ENCODE results near the gene ZRANB3.
"Not testable (repeated sequence)": the region's sequence is repeated elsewhere in the genome, so short reads cannot be mapped to it uniquely, and the experiment has no call there.

Gene ZRANB3

DNA sequence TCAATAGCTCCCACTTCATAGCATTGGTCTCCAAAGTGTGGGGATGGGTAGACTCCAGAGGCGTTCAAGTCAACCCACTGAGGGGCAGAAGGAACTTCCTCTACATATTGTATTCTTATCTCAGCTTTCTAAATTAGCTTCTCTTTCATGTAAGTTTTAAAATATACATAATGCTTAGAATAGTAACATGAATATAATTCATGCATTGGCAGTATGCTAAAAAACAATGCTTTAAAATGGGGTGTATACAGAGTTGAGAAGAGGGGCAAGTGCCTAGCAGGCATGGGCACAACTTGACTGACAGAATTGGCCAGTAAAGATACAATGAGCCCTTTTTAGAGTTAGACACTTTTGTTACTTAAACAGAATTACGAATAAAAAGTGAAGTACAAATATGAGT, 212.2 kb downstream of the ZRANB3 start:
- FAIRE-seq = no peak

DNA sequence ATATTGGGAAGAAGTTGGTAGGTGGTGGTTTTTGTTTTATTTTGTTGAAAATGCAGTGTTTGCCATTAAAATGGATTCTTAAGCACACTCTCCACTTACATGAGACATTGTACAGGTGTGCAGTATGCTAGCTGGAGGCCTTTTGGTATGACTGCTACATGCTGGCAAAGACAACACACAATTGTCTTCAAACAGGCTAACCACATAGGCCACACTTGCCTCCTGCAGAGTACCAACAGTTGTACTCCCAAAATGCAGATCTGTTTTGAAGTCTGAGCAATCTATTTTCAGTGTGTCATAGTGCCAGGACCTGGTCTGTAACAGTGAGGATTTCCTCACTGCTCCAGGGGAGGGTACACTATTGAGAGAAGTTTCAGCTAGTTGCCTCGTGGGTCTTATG, 213.6 kb downstream of the ZRANB3 start:
- no peak for FAIRE-seq

DNA sequence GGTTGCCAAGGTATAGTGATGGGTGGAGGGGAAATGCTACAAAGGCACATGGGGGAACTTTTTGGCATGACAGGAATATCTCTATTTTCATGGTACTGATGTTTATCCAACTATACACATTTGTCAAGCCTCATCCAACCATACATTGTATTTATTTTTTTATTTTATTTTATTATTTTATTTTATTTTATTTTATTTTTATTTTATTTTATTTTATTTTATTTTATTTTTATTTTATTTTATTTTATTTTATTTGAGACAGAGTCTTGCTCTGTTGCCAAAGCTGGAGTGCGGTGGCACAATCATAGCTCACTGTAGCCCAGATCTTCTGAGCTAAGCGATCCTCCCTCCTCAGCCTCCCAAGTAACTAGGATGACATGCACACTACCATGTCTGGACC, 219.1 kb downstream of the ZRANB3 start:
- FAIRE-seq = no peak

DNA sequence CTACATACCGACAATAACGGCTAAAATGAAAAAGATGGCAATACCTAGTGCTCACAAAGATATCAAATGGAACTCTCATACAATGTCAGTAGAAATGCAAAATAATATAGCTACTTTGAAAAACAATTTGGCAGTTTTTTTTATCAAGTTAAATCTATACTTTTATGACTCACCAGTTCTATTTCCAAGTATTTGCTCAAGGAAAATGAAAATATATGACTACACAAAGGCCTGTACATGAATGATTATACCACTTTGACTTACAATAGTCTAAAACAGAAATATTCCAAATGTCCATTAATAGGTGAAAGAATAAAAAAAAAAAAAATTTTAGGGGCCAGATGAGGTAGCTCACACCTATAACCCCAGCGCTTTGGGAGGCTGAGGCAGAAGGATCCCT, 219.8 kb downstream of the ZRANB3 start:
- FAIRE-seq = no peak

DNA sequence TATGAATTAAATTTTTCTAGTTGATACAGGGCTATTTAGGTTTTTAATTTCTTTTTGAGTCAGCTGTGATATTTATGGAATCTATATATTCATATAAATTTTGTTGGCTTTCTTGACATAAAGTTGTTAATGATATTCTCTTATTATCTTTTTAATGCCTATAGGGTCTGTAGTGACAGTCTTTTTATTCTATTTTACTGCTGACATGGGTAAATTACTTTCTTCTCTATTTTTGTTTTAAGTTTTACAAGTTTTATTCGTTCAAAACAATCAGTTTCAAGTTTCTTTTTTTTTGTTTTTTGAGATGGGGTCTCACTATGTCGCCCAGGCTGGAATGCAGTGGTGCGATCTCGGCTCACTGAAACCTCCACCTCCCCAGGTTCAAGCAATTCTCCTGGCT, 226.3 kb downstream of the ZRANB3 start:
- no peak for FAIRE-seq

DNA sequence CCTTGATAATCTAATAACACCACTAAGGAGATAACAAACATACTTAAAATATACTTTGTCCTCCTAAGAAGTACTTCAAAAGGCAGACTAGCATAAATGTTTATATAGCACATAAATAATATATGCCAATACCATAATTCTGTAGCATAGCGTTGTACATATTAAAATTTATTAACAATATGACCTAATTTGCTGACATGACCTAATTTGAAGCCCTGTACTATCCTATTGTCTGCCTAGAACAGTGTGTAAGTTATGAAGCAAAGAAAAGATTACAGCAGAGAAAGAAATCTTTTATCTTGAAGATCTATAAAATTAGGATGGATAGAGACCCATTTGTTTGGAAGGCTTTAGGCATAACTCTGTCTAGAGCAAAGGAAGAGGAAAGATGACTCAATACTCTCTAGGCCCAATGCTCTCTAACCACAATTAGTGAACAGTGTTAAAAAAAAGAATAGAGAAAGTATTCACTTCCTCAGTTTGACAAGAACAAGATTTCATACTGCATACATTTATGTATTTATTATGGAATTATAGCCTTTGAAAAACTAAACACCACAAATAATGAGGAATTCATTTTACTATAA, 231.3 kb downstream of the ZRANB3 start:
- no peak for FAIRE-seq

DNA sequence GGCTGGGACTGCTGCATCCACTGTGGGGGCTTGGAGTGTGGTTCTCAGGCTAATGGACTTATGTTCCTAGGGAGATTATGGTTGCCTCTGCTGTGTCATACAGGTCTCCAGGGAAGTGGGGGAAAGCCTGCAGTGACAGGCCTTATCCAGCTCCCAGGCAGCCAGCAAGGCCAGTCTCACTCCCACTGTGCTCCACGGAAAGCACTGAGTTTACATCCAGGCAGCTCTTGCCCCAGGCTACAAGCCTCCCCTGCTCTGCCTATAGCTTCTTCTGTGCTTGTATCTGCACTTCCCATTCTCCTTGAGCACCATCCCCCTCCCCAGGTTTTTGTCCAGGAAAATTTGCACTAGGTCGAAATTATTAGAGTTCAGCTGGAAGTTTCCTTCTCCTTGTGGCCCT, 231.9 kb downstream of the ZRANB3 start:
- no peak for FAIRE-seq

DNA sequence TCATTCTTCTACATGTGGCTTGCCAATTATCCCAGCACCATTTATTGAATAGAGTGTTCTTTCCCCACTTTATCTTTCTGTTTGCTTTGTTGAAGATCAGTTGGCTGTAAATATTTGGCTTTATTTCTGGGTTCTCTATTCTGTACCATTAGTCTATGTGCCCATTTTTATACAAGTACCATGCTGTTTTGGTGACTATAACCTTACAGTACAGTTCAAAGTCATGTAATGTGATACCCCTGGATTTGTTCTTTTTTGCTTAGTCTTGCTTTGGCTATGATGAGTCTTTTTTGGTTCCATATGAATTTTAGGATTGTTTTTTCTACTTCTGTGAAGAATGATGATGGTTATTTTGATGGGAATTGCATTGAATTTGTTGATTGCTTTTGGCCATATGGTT, 243.9 kb downstream of the ZRANB3 start:
- FAIRE-seq = not testable (repeated sequence)

DNA sequence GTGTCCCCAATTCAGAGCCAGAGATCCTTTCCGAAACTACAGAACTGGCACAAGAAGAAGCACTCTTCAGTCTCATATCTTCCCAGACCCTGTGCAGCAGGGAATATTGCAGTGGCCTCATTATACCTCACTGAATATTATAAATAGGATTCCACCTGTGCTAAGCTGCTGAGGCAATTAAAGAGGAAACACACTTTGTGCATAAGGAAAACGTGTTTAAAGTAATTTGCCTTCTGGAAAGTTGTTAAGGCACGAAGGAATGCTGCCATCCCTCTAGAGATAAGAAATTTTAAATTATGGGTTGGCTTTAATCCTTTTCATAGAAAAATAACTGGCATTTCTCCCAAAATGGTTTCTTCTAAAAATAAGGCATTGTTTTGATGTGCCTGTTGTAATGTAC, 245.6 kb downstream of the ZRANB3 start:
- no peak for FAIRE-seq

DNA sequence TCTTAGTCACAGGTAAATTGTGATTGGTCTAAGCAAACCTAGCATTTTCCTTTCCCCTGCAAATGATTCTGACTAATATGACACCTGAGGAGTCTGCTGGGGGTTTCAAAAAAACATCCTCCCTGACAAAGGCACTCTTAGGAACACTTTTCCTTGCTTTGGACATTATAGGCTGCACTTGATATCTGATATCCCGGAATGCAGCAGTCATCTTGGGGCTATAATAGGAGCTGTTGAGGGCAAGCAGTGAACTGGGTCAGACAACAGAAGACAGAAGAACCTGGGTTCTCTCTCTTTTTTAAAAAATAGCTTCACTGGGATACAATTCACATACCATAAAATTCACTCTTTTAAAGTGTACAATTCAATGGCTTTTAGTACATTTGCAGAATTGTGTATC, 249.6 kb downstream of the ZRANB3 start:
- no peak for FAIRE-seq

DNA sequence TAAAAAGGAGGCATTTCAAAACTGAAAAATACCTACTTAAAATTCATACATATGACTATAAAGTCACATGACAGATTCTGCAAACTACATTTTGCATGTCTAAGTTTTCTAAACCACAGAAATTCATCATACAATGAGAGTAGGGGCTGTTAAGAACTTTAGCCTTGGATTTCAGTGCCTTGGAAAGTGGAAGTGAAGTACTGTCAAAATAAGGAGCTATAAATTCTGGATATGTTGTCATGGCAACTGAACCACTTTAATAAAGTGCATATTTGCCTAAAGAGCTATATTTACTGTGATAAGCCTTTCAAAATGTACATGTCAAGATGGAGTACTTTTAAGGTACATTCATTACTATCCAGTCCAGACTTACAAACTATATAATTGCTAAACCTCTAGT, 251.8 kb downstream of the ZRANB3 start:
- no peak for FAIRE-seq

DNA sequence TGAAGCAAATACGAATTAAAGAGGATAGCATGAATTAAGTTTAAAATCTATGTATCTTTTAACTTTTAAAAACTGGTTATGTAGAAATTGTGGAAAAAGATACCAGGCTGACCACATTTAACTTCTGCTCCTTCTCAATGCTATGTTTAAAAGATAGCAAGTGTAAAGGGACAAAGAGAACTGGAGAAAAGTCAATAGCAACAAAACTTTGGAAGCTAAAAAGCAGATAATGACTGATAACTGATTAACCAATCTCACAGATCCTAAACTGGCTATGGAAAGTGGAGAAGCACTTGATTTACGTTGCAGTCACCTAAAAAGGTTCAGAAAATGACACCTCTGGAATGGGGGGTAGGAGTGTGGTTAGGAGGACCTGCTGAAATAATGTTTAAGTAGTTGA, 254.5 kb downstream of the ZRANB3 start:
- no peak for FAIRE-seq

DNA sequence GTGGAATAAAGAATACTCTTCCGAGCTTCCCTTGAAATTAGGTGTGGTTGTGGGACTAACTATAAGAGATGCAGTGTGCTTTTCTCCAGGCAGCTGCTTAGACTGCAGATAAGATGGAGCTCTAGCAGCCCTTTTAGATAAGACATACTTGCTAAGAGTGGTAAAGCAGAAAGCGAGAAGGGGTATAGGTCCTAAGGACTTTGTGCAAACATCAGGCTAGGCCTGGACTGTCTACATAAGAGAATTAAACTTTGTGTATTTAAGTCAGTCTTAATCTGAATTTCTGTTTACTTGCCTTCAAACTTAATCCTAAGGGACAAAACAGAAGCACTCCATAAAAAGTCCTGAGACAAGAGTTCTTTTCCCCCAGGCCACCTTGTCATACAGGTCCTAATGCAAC, 260.0 kb downstream of the ZRANB3 start:
- FAIRE-seq = no peak

DNA sequence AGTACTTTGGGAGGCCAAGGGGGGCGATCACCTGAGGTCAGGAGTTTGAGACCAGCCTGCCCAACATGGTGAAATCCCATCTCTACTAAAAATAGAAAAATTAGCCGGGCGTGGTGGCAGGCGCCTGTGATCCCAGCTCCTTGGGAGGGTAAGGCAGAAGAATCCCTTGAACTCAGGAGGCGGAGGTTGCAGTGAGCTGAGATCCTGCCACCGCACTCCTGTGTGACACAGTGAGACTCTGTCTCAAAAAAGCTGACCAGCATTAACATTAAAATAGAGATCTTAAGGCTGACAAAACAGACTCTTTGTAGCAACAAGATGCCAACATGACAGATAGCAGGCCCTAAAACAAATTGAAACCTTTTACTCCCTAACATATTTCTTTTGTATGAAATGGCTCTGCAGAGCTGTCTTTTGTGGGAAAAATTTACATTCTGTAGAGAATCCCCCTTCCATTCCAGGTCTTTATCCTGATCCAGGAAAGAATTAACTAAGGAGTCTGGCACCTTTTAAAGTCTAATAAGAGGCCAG, 265.0 kb downstream of the ZRANB3 start:
- FAIRE-seq = no peak

DNA sequence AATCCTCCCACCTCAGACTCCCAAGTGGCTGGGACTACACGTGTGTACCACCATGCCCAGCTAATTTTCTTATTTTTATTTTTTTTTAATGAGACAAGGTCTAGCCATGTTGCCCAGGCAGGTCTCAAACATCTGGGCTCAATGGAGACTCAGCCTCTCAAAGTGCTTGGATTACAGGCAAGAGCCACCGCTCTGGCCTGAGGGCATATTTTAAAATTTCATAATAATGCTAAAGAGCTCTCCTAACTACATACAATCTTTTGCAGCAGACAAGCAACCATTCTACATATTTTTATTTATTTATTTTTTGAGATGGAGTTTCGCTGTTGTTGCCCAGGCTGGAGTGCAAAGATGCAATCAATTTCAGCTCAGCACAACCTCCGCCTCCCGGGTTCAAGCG, 271.9 kb downstream of the ZRANB3 start:
- FAIRE-seq = no peak

DNA sequence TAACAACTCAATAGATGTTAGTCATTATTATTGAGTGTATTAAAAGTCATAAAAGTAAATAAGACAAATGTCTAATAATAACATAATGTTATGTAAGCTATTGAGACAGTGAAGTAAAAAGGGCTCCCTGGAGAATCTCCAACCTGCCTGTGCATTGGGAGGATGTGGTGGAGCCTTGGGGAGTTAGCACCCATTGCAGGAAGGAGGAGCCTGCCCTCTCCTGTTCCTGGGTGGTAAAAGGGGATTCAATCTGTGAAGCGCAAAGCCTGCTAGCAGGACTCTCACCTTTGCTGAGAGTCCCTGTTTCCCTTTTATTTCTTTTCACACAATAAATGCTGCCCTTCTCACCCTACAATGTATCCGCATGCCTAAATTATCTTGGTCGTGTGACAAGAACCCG, 272.8 kb downstream of the ZRANB3 start:
- FAIRE-seq = no peak

DNA sequence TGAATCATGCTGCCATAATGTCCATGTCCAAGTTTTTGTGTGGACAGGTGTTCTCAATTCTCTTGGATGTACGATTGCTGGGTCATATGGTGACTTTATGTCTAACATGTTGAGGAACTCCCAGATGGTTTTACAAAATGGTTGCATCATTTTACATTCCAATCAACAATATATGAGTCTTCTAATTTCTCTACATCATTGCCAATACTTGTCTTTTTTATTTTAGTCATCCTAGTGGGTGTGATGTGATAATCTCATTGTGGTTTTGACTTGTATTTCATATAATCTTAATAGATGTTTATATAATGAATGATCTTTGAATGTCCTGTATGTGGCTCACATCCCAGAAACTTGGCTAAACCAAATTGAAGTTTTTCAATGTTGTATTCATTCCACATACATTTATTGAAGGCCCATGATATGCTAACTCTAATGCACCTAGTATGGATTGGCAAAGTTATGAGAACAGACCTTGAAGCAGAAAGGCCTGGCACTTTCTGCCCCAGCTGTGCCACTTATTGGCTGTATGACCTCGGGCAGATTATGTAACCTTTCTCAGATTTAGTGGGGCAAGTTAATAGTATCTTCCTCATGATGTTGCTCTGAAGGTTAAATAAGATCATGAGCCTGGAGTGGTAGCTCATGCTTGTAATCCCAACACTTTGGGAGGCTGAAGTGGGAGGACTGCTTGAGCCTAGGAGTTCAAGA, 273.5 kb downstream of the ZRANB3 start:
- no peak for FAIRE-seq

DNA sequence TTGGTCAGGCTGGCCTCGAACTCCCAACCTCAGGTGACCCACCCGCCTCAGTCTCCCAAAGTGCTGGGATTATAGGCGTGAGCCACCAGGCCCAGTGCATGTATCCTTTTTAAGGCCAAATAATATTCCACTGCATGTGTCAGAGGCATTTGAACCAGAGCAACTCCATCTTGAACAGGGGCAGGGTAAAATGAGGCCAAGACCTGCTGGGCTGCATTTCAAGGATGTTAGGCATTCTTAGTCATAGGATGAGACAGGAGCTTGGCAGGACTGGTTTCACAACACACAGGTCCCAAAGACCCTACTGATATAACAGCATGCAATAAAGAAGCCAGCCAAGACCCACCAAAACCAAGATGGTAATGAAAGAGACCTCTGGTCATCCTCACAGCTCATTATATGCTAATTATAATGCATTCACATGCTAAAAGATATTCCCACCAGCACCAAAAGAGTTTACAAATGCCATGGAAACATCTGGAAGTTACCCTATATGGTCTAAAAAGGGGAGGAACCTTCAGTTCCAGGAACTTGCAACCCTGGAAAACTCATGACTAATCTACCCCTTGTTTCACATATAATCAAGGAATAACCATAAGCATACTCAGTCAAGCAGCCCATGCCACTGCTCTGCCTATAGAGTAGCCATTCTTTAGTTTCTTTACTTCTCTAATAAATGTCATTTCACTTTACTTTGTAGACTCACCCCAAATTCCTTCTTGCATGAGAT, 274.3 kb downstream of the ZRANB3 start:
- no peak for FAIRE-seq

DNA sequence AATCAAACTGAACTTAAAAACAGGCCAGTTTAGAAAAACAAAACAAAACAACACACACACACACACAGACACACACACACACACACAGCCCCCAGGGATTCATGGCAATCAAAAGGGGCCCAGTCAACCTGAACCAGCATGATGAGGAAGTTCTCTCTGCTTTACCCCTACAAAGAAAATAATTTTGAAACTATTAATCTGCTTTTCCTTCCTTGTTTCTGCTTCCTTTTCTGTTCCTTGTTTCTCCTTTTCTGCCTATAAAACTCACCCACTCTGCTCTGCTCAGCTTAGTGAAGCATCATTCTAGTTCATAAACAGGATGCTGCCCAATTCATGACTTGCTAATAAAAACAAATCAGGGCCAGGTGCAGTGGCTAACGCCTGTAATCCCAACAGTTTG, 275.8 kb downstream of the ZRANB3 start:
- no peak for FAIRE-seq

DNA sequence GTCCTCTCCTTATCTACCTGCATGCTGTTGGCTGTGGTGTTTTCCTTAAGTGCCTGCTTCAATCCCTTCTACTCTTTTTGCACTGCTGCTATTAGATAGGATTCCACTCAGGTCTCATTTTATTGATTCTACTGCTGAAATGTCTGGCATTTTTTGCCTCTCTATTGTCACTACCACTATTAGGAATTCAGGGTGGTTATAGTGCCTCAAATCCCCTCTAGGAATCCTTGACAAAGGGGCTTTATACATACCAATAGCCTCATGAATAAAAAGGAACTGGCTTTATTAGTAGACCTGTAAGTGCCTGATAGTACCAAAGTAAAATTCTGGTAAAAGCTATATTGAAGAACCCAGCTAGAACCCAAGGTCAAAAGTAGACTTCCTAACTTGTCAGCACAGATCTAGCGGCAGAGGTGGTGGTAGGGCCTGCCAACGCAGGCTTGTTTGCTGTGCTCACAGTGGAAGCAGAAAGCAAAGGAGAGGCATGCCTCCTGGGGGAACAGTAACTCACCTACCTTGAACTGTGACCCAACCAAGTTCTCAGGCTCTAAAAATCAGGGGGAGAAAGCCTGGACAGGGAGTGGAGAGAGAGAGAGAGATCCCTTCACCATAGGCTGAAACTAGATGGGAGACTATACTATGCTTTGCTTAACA, 278.1 kb downstream of the ZRANB3 start:
- no peak for FAIRE-seq

DNA sequence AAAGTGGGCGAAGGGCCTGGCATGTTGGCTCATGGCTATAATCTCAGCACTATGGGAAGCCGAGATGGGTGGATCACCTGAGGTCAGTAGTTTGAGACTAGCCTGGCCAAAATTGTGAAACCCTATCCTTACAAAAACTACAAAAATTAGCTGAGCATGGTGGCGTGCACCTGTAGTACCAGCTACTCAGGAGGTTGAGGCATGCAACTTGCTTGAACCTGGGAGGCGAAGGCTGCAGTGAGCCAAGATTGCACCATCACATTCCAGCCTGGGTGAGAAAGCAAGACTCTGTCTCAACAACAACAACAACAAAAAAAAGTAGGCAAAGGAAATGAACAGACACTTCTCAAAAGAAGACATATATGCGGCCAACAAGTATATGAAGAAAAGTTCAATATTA, 282.4 kb downstream of the ZRANB3 start:
- FAIRE-seq = no peak

DNA sequence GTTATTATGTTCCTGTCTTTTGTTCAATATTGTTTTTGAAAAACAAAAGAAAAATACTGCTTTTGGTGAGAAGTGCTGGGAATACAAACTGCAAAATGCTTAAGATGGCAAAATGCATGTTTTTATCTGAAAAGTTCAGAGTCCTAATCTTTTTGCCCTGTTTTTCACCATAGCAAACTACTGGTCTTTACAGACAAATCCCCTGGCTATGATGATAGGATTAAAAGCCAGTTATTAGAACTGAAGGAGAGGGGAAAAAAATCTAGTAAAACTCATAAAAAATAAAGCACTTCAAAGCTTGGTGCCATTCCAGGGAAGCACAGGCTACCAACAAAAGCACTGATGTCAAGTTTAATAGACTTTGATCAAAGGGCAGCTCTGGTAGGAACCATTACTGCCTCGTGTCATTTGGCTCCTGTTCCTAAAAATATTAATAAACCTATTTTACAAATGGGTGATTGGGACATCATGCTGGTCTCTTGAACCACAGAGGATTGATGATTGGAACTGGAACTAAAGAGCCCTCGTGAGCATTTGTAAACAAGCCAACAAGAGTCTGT, 284.2 kb downstream of the ZRANB3 start:
- no peak for FAIRE-seq

DNA sequence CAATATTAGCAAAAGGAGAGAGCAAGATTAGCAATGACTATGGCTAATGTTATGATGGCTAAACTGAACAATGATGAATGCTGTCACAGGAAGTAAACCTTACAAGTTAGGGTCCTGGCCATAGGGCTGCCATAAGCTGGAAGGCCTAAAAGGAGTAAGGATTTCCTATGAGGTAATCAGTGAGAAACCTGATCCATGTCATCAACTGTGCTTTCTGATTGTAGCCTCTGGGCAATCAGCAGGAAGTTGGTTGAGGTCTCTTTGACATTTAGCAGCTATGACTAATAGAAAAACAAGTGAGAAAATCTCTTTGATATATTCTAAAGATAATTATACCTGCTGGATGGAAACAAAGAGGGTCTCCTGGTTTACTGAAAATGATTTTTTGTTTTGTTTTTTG, 285.9 kb downstream of the ZRANB3 start:
- no peak for FAIRE-seq

Data from TTC549 (cell line).